Smooth muscle cell (in vitro differentiated cells): ENCODE measurements around the gene MAGIX. TPM values are rescaled to one million over a fixed set of nuclear protein-coding genes. Genes with fewer than 3 reads are reported as not detected.

Experiments
- DNase-seq: peaks from one replicate; lab custom pipeline; 2025; ENCODE audit not compliant: unreplicated experiment; lab: John Stamatoyannopoulos, UW
- H2AFZ ChIP-seq: fragments of 200-600 bp; sonication (generic); 2 replicates; pipeline ENCODE4 v1.6.0; 2016; ENCODE audit warnings: antibody characterized with exemption, low read depth, mild to moderate bottlenecking
- H3F3A ChIP-seq: fragments of 200-600 bp; sonication (generic); 2 replicates; pipeline ENCODE4 v1.6.0; 2017; ENCODE audit warnings: antibody characterized with exemption, low read depth
- H3K27ac ChIP-seq: fragments of 200-600 bp; sonication (generic); 2 replicates; pipeline ENCODE4 v1.5.1; 2016; ENCODE audit warnings: low read depth, mild to moderate bottlenecking
- H3K27me3 ChIP-seq: fragments of 200-600 bp; sonication (generic); 2 replicates; pipeline ENCODE4 v1.6.1; 2016; ENCODE audit warnings: low read depth, mild to moderate bottlenecking
- H3K36me3 ChIP-seq: fragments of 200-600 bp; sonication (generic); 2 replicates; pipeline ENCODE4 v1.5.1; 2016; ENCODE audit warnings: low read depth
- H3K4me1 ChIP-seq: fragments of 200-600 bp; sonication (generic); 2 replicates; pipeline ENCODE4 v1.5.1; 2016; ENCODE audit warnings: low read depth
- H3K4me2 ChIP-seq: fragments of 200-600 bp; sonication (generic); 2 replicates; pipeline ENCODE4 v1.6.0; 2016; ENCODE audit warnings: mild to moderate bottlenecking
- H3K4me3 ChIP-seq: fragments of 200-600 bp; sonication (generic); 2 replicates; pipeline ENCODE4 v1.5.1; 2016; ENCODE audit warnings: mild to moderate bottlenecking
- H3K79me2 ChIP-seq: fragments of 200-600 bp; sonication (generic); 2 replicates; pipeline ENCODE4 v1.6.0; 2016; ENCODE audit warnings: low read depth, mild to moderate bottlenecking
- H3K9ac ChIP-seq: fragments of 200-600 bp; sonication (generic); 2 replicates; pipeline ENCODE4 v1.6.0; 2016; ENCODE audit warnings: low read depth
- H3K9me3 ChIP-seq: fragments of 200-600 bp; sonication (generic); replicated peaks from 2 replicates; pipeline ENCODE4 v1.5.1; 2016; ENCODE audit warnings: low read depth
- H4K20me1 ChIP-seq: fragments of 200-600 bp; sonication (generic); 2 replicates; pipeline ENCODE4 v1.6.0; 2016; ENCODE audit warnings: low read depth
- WGBS: methylation state at CpG from one replicate; pipeline ENCODE4 v1.1.7; 2016; ENCODE audit warnings: low lambda C conversion rate; 5-methylcytosine and 5-hydroxymethylcytosine counted together
- polyA plus RNA-seq: library from polyadenylated mRNA; unstranded; fragments of >200 nt; fragmentation: Nextera tagmentation; extraction: Ambion mirVana; gene quantifications from 2 replicates; pipeline ENCODE4 v1.2.1, GENCODE V29; 2016
- total RNA-seq: library from RNA; depleted of rRNA; stranded (reverse); fragments of >200 nt; gene quantifications from 2 replicates; pipeline ENCODE4 v1.2.3, GENCODE V29; 2014
- TF ChIP-seq, protein P1 (sequence below): fragments of 200-600 bp; sonication (generic); IDR thresholded peaks from 2 replicates; pipeline ENCODE4 v1.5.1; 2017; ENCODE audit warnings: borderline replicate concordance, mild to moderate bottlenecking, antibody characterized with exemption; ENCODE audit not compliant: insufficient read depth, poor library complexity, severe bottlenecking

The MAGIX gene
- total and polyA plus RNA-seq, 2 experiments from 2014 or later = 0.45 to 3.8 TPM

DNA sequence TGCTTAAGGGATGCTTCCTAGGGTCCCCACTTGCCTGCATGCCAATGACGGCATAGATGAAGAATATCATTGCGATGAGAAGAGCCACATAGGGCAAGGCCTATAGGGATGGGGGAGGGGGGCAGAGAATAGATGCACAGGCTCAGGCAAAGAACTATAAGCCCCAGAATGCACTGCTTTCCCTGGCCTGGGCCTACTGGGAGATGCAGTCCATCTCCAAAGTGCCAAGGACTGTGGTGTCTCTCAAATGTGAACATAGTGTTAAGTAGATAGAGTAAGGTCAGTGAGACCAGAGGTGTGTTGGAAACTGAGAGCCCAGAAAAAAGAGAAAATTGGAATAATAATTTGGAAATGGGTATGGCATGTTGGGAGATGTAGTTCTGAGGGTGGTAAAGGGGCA is 49.7 kb downstream of the MAGIX start:
- H3K4me2 ChIP-seq = no peak overlapping the region
- no peak overlapping the region for H3K9ac ChIP-seq
- H3K27me3 ChIP-seq = no peaks in the 10 kb centered on the region
- H3K9me3 ChIP-seq = no peaks in the 10 kb centered on the region
- no peaks in the 10 kb centered on the region for H3K4me1 ChIP-seq
- DNase-seq = no peak
- H3K27ac ChIP-seq = no peak overlapping the region
- H2AFZ ChIP-seq = no peak overlapping the region
- WGBS = 82% methylated on average over 2 of the region's 2 CpGs
- no peaks in the 10 kb centered on the region for H4K20me1 ChIP-seq
- H3F3A ChIP-seq = no peaks in the 10 kb centered on the region
- no peaks in the 10 kb centered on the region for H3K79me2 ChIP-seq
- no peaks in the 10 kb centered on the region for H3K36me3 ChIP-seq
- no peak overlapping the region for H3K4me3 ChIP-seq
- TF ChIP-seq, protein P1, sequence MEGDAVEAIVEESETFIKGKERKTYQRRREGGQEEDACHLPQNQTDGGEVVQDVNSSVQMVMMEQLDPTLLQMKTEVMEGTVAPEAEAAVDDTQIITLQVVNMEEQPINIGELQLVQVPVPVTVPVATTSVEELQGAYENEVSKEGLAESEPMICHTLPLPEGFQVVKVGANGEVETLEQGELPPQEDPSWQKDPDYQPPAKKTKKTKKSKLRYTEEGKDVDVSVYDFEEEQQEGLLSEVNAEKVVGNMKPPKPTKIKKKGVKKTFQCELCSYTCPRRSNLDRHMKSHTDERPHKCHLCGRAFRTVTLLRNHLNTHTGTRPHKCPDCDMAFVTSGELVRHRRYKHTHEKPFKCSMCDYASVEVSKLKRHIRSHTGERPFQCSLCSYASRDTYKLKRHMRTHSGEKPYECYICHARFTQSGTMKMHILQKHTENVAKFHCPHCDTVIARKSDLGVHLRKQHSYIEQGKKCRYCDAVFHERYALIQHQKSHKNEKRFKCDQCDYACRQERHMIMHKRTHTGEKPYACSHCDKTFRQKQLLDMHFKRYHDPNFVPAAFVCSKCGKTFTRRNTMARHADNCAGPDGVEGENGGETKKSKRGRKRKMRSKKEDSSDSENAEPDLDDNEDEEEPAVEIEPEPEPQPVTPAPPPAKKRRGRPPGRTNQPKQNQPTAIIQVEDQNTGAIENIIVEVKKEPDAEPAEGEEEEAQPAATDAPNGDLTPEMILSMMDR = no peak

DNA sequence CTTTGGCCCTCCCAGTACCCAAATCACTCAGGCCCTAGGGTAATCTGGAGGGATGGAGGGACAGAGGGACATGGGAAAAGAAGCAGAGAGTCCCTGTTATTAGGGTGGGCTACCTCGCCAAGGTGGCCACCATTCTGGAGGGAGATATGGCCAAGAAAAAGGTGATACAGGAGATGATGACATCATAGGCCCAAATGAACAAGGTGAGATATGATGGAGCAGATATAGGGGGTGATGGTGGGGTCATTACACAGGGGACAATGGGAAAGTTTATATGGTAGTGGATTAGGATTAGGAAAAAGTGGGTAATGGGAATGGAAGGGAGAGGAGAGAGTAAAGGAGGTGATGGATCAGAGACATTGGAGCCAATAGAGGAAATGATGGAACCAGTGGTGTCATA is 50.3 kb downstream of the MAGIX start:
- no peaks in the 10 kb centered on the region for H3K79me2 ChIP-seq
- H3K27ac ChIP-seq = no peak overlapping the region
- no peaks in the 10 kb centered on the region for H4K20me1 ChIP-seq
- no peak for DNase-seq
- H3K4me2 ChIP-seq = no peak overlapping the region
- no peaks in the 10 kb centered on the region for H3F3A ChIP-seq
- TF ChIP-seq, protein P1 = no peak
- H3K36me3 ChIP-seq = no peaks in the 10 kb centered on the region
- WGBS = 50% methylated on average over 1 of the region's 1 CpG
- H3K9ac ChIP-seq = no peak overlapping the region
- no peak overlapping the region for H2AFZ ChIP-seq
- no peak overlapping the region for H3K4me3 ChIP-seq
- H3K4me1 ChIP-seq = no peaks in the 10 kb centered on the region
- H3K9me3 ChIP-seq = no peaks in the 10 kb centered on the region
- H3K27me3 ChIP-seq = no peaks in the 10 kb centered on the region

DNA sequence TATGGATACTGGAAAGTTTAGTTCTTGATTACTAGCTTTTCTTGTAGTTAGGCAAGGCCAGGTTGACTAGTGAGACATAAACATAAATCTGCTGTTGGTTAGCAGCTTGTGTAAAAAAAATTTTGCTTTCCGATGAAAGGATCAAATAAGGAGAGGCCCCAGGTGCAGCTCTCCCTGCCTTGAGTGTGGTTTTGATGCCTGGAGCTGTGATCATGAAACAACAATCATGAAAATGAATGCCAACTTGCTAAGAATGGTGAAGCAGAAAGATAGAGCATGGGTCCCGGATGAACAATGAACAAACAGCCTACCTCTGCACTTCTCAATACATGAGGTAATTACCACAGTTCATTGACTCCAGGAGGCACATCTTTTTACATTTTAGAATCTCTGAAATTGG is 51.9 kb downstream of the MAGIX start:
- H4K20me1 ChIP-seq = no peaks in the 10 kb centered on the region
- TF ChIP-seq, protein P1 = no peak
- no peaks in the 10 kb centered on the region for H3F3A ChIP-seq
- no peaks in the 10 kb centered on the region for H3K36me3 ChIP-seq
- H3K4me3 ChIP-seq = no peak overlapping the region
- WGBS = 65% methylated on average over 2 of the region's 2 CpGs
- H3K9me3 ChIP-seq = no peaks in the 10 kb centered on the region
- no peak overlapping the region for H3K4me2 ChIP-seq
- H3K27me3 ChIP-seq = no peaks in the 10 kb centered on the region
- H3K27ac ChIP-seq = no peak overlapping the region
- H3K4me1 ChIP-seq = no peaks in the 10 kb centered on the region
- H3K79me2 ChIP-seq = no peaks in the 10 kb centered on the region
- DNase-seq = no peak
- no peak overlapping the region for H3K9ac ChIP-seq
- H2AFZ ChIP-seq = no peak overlapping the region

DNA sequence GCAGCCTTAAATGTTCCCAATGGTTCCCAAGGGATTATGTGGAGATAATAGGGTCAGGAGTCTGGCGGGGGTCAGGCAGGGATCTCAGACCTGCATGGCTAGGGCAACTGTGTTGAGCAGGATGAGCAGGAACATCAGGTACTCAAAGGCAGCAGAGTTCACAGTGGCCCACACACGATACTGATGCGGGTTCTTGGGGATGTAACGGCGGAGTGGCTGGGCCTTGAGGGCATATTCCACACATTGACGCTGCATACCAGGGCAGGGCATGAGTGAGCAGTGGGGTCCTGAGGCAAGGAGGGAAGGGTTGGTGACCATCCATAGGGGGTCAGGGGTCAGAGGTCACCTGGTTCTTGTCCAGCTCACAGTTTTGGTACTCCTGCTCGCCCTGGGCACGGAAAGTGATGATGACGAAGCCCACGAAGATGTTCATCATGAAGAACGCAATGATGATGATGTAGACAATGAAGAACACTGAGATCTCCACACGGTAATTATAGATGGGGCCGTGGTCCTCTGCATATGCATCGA is 52.5 kb downstream of the MAGIX start:
- Histone ChIP-seq H3K9ac (no peak overlapping the region), H3F3A (no peaks in the 10 kb centered on the region), H3K27me3 (no peaks in the 10 kb centered on the region), H3K36me3 (no peaks in the 10 kb centered on the region), H3K9me3 (no peaks in the 10 kb centered on the region), H3K27ac (no peak overlapping the region), H4K20me1 (no peaks in the 10 kb centered on the region), H3K4me1 (no peaks in the 10 kb centered on the region), H2AFZ (no peak overlapping the region), H3K79me2 (no peaks in the 10 kb centered on the region), H3K4me3 (no peak overlapping the region), H3K4me2 (no peak overlapping the region)
- DNase-seq = no peak
- WGBS = 82% methylated on average over 14 of the region's 14 CpGs
- TF ChIP-seq, protein P1 = no peak
